ENCODE measurements around the gene ZBTB2.
"Not testable (repeated sequence)": the region's sequence is repeated elsewhere in the genome, so short reads cannot be mapped to it uniquely, and the experiment has no call there.

Gene ZBTB2

DNA sequence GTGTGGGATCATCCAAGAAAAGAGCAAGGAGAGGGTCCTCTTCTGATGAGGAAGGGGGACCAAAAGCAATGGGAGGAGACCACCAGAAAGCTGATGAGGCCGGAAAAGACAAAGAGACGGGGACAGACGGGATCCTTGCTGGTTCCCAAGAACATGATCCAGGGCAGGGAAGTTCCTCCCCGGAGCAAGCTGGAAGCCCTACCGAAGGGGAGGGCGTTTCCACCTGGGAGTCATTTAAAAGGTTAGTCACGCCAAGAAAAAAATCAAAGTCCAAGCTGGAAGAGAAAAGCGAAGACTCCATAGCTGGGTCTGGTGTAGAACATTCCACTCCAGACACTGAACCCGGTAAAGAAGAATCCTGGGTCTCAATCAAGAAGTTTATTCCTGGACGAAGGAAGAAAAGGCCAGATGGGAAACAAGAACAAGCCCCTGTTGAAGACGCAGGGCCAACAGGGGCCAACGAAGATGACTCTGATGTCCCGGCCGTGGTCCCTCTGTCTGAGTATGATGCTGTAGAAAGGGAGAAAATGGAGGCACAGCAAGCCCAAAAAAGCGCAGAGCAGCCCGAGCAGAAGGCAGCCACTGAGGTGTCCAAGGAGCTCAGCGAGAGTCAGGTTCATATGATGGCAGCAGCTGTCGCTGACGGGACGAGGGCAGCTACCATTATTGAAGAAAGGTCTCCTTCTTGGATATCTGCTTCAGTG, 40.8 kb downstream of the ZBTB2 start:
- no peaks in the 10 kb centered on the region for H3K79me2 ChIP-seq (ENCODE audit: control insufficient read depth, low read length)
- H3F3A ChIP-seq (ENCODE audit: control insufficient read depth, insufficient read depth) = no peaks in the 10 kb centered on the region
- H4K20me1 ChIP-seq (ENCODE audit: control insufficient read depth, insufficient read depth, low read depth, low read length) = no peaks in the 10 kb centered on the region
- H3K4me1 ChIP-seq (ENCODE audit: control insufficient read depth, low read length) = no peaks in the 10 kb centered on the region
- H3K9me2 ChIP-seq (replicated peaks; ENCODE audit: control insufficient read depth, low read length) = no peaks in the 10 kb centered on the region
- H3K27ac ChIP-seq (ENCODE audit: low read depth, low read length) = no peak overlapping the region
- no peaks in the 10 kb centered on the region for H3K9me3 ChIP-seq (ENCODE audit: control insufficient read depth, insufficient read depth, low read length)
- no peak overlapping the region for H3K4me3 ChIP-seq (ENCODE audit: low read length)
- no peak overlapping the region for H3K4me2 ChIP-seq (ENCODE audit: low read length)
- no peaks in the 10 kb centered on the region for H3K27me3 ChIP-seq (ENCODE audit: control insufficient read depth, low read length)
- no peaks in the 10 kb centered on the region for H3K36me3 ChIP-seq (ENCODE audit: control insufficient read depth, low read length)
- TF ChIP-seq EZH2phosphoT487 (IDR thresholded peaks at IDR 0.05; ENCODE audit: borderline replicate concordance, low read length) = no peak
- TF ChIP-seq, protein P1, sequence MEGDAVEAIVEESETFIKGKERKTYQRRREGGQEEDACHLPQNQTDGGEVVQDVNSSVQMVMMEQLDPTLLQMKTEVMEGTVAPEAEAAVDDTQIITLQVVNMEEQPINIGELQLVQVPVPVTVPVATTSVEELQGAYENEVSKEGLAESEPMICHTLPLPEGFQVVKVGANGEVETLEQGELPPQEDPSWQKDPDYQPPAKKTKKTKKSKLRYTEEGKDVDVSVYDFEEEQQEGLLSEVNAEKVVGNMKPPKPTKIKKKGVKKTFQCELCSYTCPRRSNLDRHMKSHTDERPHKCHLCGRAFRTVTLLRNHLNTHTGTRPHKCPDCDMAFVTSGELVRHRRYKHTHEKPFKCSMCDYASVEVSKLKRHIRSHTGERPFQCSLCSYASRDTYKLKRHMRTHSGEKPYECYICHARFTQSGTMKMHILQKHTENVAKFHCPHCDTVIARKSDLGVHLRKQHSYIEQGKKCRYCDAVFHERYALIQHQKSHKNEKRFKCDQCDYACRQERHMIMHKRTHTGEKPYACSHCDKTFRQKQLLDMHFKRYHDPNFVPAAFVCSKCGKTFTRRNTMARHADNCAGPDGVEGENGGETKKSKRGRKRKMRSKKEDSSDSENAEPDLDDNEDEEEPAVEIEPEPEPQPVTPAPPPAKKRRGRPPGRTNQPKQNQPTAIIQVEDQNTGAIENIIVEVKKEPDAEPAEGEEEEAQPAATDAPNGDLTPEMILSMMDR (IDR thresholded peaks at IDR 0.05; ENCODE audit: low read depth, low read length, poor library complexity, severe bottlenecking) = no peak

DNA sequence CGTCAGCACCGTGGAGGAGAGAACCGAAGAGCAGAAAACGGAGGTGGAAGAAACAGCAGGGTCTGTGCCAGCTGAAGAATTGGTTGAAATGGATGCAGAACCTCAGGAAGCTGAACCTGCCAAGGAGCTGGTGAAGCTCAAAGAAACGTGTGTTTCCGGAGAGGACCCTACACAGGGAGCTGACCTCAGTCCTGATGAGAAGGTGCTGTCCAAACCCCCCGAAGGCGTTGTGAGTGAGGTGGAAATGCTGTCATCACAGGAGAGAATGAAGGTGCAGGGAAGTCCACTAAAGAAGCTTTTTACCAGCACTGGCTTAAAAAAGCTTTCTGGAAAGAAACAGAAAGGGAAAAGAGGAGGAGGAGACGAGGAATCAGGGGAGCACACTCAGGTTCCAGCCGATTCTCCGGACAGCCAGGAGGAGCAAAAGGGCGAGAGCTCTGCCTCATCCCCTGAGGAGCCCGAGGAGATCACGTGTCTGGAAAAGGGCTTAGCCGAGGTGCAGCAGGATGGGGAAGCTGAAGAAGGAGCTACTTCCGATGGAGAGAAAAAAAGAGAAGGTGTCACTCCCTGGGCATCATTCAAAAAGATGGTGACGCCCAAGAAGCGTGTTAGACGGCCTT, 41.6 kb downstream of the ZBTB2 start:
- no peaks in the 10 kb centered on the region for H3K9me3 ChIP-seq (ENCODE audit: control insufficient read depth, insufficient read depth, low read length)
- no peak overlapping the region for H3K4me3 ChIP-seq (ENCODE audit: low read length)
- H3K27ac ChIP-seq (ENCODE audit: low read depth, low read length) = no peak overlapping the region
- no peaks in the 10 kb centered on the region for H3K79me2 ChIP-seq (ENCODE audit: control insufficient read depth, low read length)
- H4K20me1 ChIP-seq (ENCODE audit: control insufficient read depth, insufficient read depth, low read depth, low read length) = no peaks in the 10 kb centered on the region
- TF ChIP-seq EZH2phosphoT487 (IDR thresholded peaks at IDR 0.05; ENCODE audit: borderline replicate concordance, low read length) = no peak
- TF ChIP-seq, protein P1 (IDR thresholded peaks at IDR 0.05; ENCODE audit: low read depth, low read length, poor library complexity, severe bottlenecking) = no peak
- no peak overlapping the region for H3K4me2 ChIP-seq (ENCODE audit: low read length)
- H3K4me1 ChIP-seq (ENCODE audit: control insufficient read depth, low read length) = no peaks in the 10 kb centered on the region
- no peaks in the 10 kb centered on the region for H3K9me2 ChIP-seq (replicated peaks; ENCODE audit: control insufficient read depth, low read length)
- H3K27me3 ChIP-seq (ENCODE audit: control insufficient read depth, low read length) = no peaks in the 10 kb centered on the region
- no peaks in the 10 kb centered on the region for H3K36me3 ChIP-seq (ENCODE audit: control insufficient read depth, low read length)
- H3F3A ChIP-seq (ENCODE audit: control insufficient read depth, insufficient read depth) = no peaks in the 10 kb centered on the region

DNA sequence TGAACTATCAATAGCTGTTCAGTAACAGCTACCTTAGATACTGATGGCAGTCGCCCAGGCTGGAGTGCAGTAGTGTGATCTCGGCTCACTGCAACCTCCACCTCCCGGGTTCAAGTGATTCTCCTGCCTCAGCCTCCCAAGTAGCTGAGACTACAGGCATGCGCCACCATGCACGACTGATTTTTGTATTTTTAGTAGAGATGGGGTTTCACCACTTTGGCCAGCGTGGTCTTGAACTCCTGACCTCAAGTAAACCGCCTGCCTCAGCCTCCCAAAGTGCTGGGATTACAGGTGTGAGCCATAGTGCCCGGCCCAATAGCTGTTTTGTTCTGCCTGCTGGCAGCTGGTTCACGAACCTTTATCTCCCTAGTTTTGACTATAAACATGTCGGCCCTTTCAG, 48.6 kb downstream of the ZBTB2 start:
- not testable (repeated sequence) for H3K9me3 ChIP-seq (ENCODE audit: control insufficient read depth, insufficient read depth, low read length); H3K9me2 ChIP-seq (replicated peaks; ENCODE audit: control insufficient read depth, low read length); H3K79me2 ChIP-seq (ENCODE audit: control insufficient read depth, low read length); H3K4me2 ChIP-seq (ENCODE audit: low read length); H3K27ac ChIP-seq (ENCODE audit: low read depth, low read length); H3K27me3 ChIP-seq (ENCODE audit: control insufficient read depth, low read length); H3K4me3 ChIP-seq (ENCODE audit: low read length); H3K4me1 ChIP-seq (ENCODE audit: control insufficient read depth, low read length); H4K20me1 ChIP-seq (ENCODE audit: control insufficient read depth, insufficient read depth, low read depth, low read length); H3F3A ChIP-seq (ENCODE audit: control insufficient read depth, insufficient read depth); H3K36me3 ChIP-seq (ENCODE audit: control insufficient read depth, low read length)

DNA sequence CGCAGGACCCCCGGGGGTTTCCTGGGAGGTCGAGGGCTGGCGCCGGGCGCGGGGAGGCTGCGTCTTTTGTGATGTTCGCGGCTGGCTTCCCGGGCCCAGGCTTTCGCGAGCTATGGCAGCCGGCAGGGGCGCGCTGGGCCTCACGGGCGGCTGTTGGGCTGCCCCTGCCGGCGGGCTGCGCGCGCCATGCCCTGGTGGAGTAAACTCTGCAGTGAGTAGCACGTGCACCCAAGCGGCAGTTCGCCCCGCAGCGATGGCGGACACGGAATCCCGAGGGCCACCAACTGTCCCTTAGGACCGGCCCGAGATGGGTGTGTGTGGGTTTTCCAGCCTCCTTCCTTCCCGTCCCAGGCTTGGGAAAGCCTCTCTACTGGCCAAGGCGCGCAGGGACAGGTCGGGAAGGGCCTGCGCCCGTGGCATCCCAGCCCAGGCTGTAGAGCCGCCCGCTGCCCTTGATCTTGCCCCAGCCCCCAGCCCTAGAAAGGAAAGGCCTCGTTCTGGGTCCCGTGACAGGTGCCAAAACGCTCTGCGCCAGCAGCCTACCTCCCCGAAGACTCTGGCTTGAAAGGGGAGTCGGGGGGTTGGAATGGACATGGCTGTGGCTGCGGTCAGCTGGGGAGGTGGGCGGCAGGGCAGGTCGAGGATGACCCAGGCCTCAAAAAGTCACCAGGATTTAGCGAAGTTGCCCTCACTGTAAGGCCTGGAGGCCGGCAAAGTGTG, 49.7 kb downstream of the ZBTB2 start:
- Histone ChIP-seq H3K4me1 (ENCODE audit: control insufficient read depth, low read length) (peaks cover 3% of the 10 kb centered on the region), H3K4me2 (ENCODE audit: low read length) (no peak overlapping the region), H3K27ac (ENCODE audit: low read depth, low read length) (no peak overlapping the region), H3K36me3 (ENCODE audit: control insufficient read depth, low read length) (no peaks in the 10 kb centered on the region), H3F3A (ENCODE audit: control insufficient read depth, insufficient read depth) (no peaks in the 10 kb centered on the region), H3K9me3 (ENCODE audit: control insufficient read depth, insufficient read depth, low read length) (no peaks in the 10 kb centered on the region), H3K4me3 (ENCODE audit: low read length) (no peak overlapping the region), H3K9me2 (replicated peaks; ENCODE audit: control insufficient read depth, low read length) (no peaks in the 10 kb centered on the region), H4K20me1 (ENCODE audit: control insufficient read depth, insufficient read depth, low read depth, low read length) (no peaks in the 10 kb centered on the region), H3K27me3 (ENCODE audit: control insufficient read depth, low read length) (no peaks in the 10 kb centered on the region), H3K79me2 (ENCODE audit: control insufficient read depth, low read length) (no peaks in the 10 kb centered on the region)
- TF ChIP-seq, protein P1 (IDR thresholded peaks at IDR 0.05; ENCODE audit: low read depth, low read length, poor library complexity, severe bottlenecking) = no peak
- no peak for TF ChIP-seq EZH2phosphoT487 (IDR thresholded peaks at IDR 0.05; ENCODE audit: borderline replicate concordance, low read length)

Data from DOHH2 (cell line).